Neural cell (in vitro differentiated cells): Measurements from ENCODE around the gene DSCAML1. TPM values are rescaled to one million over a fixed set of nuclear protein-coding genes. Genes with fewer than 3 reads are reported as not detected.

Experiments used
- H2AFZ ChIP-seq: fragments of 200-600, 300-800 bp; sonication (generic), shearing (Covaris generic); 2 replicates; pipeline ENCODE4 v1.6.0; 2014; ENCODE audit warnings: low read depth, mild to moderate bottlenecking, antibody characterized with exemption, low read length, moderate library complexity
- H3F3A ChIP-seq: fragments of 200-600 bp; shearing (Covaris generic); 2 replicates; pipeline ENCODE4 v1.6.1; 2016; ENCODE audit warnings: mild to moderate bottlenecking, moderate library complexity, mixed read lengths, antibody characterized with exemption, low read length; ENCODE audit not compliant: insufficient read depth, poor library complexity, severe bottlenecking
- H3K27ac ChIP-seq: fragments of 200-600, 300-800 bp; sonication (generic), shearing (Covaris generic); 2 replicates; pipeline ENCODE4 v1.5.1; 2014; ENCODE audit warnings: mild to moderate bottlenecking, low read length, moderate library complexity
- H3K27me3 ChIP-seq: fragments of 300-800, 200-600 bp; sonication (generic), shearing (Covaris generic); 2 replicates; pipeline ENCODE4 v1.6.0; 2014; ENCODE audit warnings: mild to moderate bottlenecking, low read depth, low read length, moderate library complexity; ENCODE audit not compliant: insufficient read depth
- H3K36me3 ChIP-seq: fragments of 300-800, 200-600 bp; sonication (generic), shearing (Covaris generic); 2 replicates; pipeline ENCODE4 v1.5.1; 2014; ENCODE audit warnings: mild to moderate bottlenecking, antibody characterized with exemption, low read length, moderate library complexity; ENCODE audit not compliant: insufficient read depth
- H3K4me2 ChIP-seq: fragments of 300-800, 200-600 bp; sonication (generic), shearing (Covaris generic); 2 replicates; pipeline ENCODE4 v1.6.0; 2014; ENCODE audit warnings: mild to moderate bottlenecking, low read length
- H3K4me3 ChIP-seq: fragments of 300-800, 200-600 bp; sonication (generic), shearing (Covaris generic); 2 replicates; pipeline ENCODE4 v1.5.1; 2014; ENCODE audit warnings: mild to moderate bottlenecking, low read length, moderate library complexity
- H3K79me2 ChIP-seq: fragments of 200-600 bp; shearing (Covaris generic); replicated peaks from 2 replicates; pipeline ENCODE4 v1.6.0; 2014; ENCODE audit warnings: mild to moderate bottlenecking, low read length, moderate library complexity; ENCODE audit not compliant: insufficient read depth
- H3K9ac ChIP-seq: fragments of 300-800, 200-600 bp; sonication (generic), shearing (Covaris generic); 2 replicates; pipeline ENCODE4 v1.6.1; 2016; ENCODE audit warnings: mild to moderate bottlenecking, low read length, mixed read lengths
- H3K9me2 ChIP-seq: fragments of 200-600 bp; shearing (Covaris generic); 2 replicates; pipeline ENCODE4 v1.6.1; 2016; ENCODE audit warnings: mild to moderate bottlenecking, low read length, mixed read lengths; ENCODE audit not compliant: insufficient read depth
- H3K9me3 ChIP-seq: fragments of 200-600, 300-800 bp; sonication (generic), shearing (Covaris generic); 2 replicates; pipeline ENCODE4 v1.6.1; 2016; ENCODE audit warnings: mild to moderate bottlenecking, mixed run types, low read length, moderate library complexity, mixed read lengths
- H4K20me1 ChIP-seq: fragments of 200-600 bp; shearing (Covaris generic); 2 replicates; pipeline ENCODE4 v1.6.1; 2016; ENCODE audit warnings: mild to moderate bottlenecking, mixed run types; ENCODE audit not compliant: insufficient read depth
- CTCF ChIP-seq: fragments of 450-650 bp; IDR thresholded peaks from 2 replicates; pipeline ENCODE4 v1.5.1; 2014; ENCODE audit warnings: antibody characterized with exemption, mild to moderate bottlenecking, moderate library complexity; ENCODE audit not compliant: poor library complexity, severe bottlenecking
- EP300 ChIP-seq: fragments of 450-650 bp; conservative IDR thresholded peaks from 2 replicates; pipeline ENCODE4 v1.6.1; 2014; ENCODE audit warnings: antibody characterized with exemption, mild to moderate bottlenecking, moderate library complexity; ENCODE audit not compliant: poor library complexity, severe bottlenecking
- EZH2 ChIP-seq: fragments of 200-600, 300-800 bp; shearing (Covaris generic), sonication (generic); IDR thresholded peaks from 2 replicates; pipeline ENCODE4 v1.6.1; 2014; ENCODE audit warnings: antibody characterized with exemption, low read length, borderline replicate concordance, mild to moderate bottlenecking; ENCODE audit not compliant: insufficient read depth, poor library complexity, severe bottlenecking
- MXI1 ChIP-seq: fragments of 450-650 bp; conservative IDR thresholded peaks from 2 replicates; pipeline ENCODE4 v1.6.1; 2014; ENCODE audit warnings: antibody characterized with exemption, mild to moderate bottlenecking; ENCODE audit not compliant: poor library complexity, severe bottlenecking
- POLR2AphosphoS5 ChIP-seq: IDR thresholded peaks from 2 replicates; pipeline ENCODE4 v1.6.1; 2012
- RAD21 ChIP-seq: fragments of 450-650 bp; conservative IDR thresholded peaks from 2 replicates; pipeline ENCODE4 v1.6.1; 2014; ENCODE audit warnings: antibody characterized with exemption, mild to moderate bottlenecking, moderate library complexity
- REST ChIP-seq: IDR thresholded peaks from 2 replicates; pipeline ENCODE4 v1.6.1; 2012; ENCODE audit warnings: borderline replicate concordance
- SMC3 ChIP-seq: fragments of 450-650 bp; conservative IDR thresholded peaks from 2 replicates; pipeline ENCODE4 v1.6.1; 2014; ENCODE audit warnings: antibody characterized with exemption, mild to moderate bottlenecking, moderate library complexity; ENCODE audit not compliant: poor library complexity
- TAF1 ChIP-seq: IDR thresholded peaks from 2 replicates; pipeline ENCODE4 v1.6.1; 2012; ENCODE audit warnings: low read depth
- polyA plus RNA-seq: library from polyadenylated mRNA; depleted of rRNA; stranded (reverse); fragments of >200 nt; gene quantifications from 2 replicates; pipeline ENCODE4 v1.2.3, GENCODE V29; 2014

DSCAML1 gene
- polyA plus RNA-seq, 1 donor from 2014 or later = 1.3 TPM

GRCh38 chr11:117610901-117611300 is 186.1 kb downstream of the DSCAML1 start:
- H3K27me3 ChIP-seq = no peaks in the 10 kb centered on the region
- no peak overlapping the region for H3K4me3 ChIP-seq
- no peak overlapping the region for H3K4me2 ChIP-seq
- no peak for TF ChIP-seq RAD21
- no peak for TF ChIP-seq EZH2
- TF ChIP-seq SMC3 = no peak
- no peak for TF ChIP-seq CTCF
- no peak for TF ChIP-seq MXI1
- no peak for TF ChIP-seq EP300
- no peak for TF ChIP-seq TAF1
- TF ChIP-seq REST = no peak
- no peak for TF ChIP-seq POLR2AphosphoS5
- no peak overlapping the region for H3K27ac ChIP-seq
- no peaks in the 10 kb centered on the region for H3K9me3 ChIP-seq
- no peaks in the 10 kb centered on the region for H3K79me2 ChIP-seq
- H3F3A ChIP-seq = no peaks in the 10 kb centered on the region
- H3K9ac ChIP-seq = no peak overlapping the region
- no peak overlapping the region for H2AFZ ChIP-seq
- no peaks in the 10 kb centered on the region for H3K9me2 ChIP-seq
- H3K36me3 ChIP-seq = no peaks in the 10 kb centered on the region
- H4K20me1 ChIP-seq = no peaks in the 10 kb centered on the region

GRCh38 chr11:117610045-117610444 is 187.0 kb downstream of the DSCAML1 start:
- no peaks in the 10 kb centered on the region for H3K36me3 ChIP-seq
- H3F3A ChIP-seq = no peaks in the 10 kb centered on the region

More at GRCh38 chr11:117610045-117610444, 187.0 kb downstream of the DSCAML1 start:
- Histone ChIP-seq H3K9me2 (no peaks in the 10 kb centered on the region), H3K27me3 (no peaks in the 10 kb centered on the region), H3K4me2 (no peak overlapping the region), H2AFZ (no peak overlapping the region), H4K20me1 (no peaks in the 10 kb centered on the region), H3K27ac (no peak overlapping the region), H3K9ac (no peak overlapping the region), H3K9me3 (no peaks in the 10 kb centered on the region), H3K79me2 (no peaks in the 10 kb centered on the region), H3K4me3 (no peak overlapping the region)
- TF ChIP-seq CTCF (no peak), MXI1 (no peak), EP300 (no peak), EZH2 (no peak), RAD21 (no peak)
